ENCODE results near the gene LRRC49. TPM values are rescaled to one million over a fixed set of nuclear protein-coding genes. Genes with fewer than 3 reads are reported as not detected.

Gene LRRC49
- total and polyA plus RNA-seq, 2 of the 13 experiments (the other 11 are each of a cell fraction or from before 2014, with no cell fraction given) = 0.57 to 1.00 TPM

- ChIA-PET CTCF (ENCODE audit: low intra/inter-chr PET ratio, low total read pairs) (no interaction called here), POLR2A (no interaction called here)
- Histone ChIP-seq H3K4me3 (replicated peaks in 1 of 3; ENCODE audit: insufficient read depth in 1 of 3, low read depth in 2 of 3, low read length in 3 of 3) (no peak overlapping the region), H4K20me1 (ENCODE audit: insufficient read depth, low read length) (no peaks in the 10 kb centered on the region), H3K9ac (ENCODE audit: insufficient read depth, low read depth, low read length) (no peak overlapping the region), H3K27ac (ENCODE audit: extremely low read length, insufficient read depth, low read length) (no peak overlapping the region), H3K9me3 (ENCODE audit: low read length) (no peaks in the 10 kb centered on the region), H2AFZ (ENCODE audit: low read length) (no peak overlapping the region), H3K4me2 (ENCODE audit: low read depth, low read length) (no peak overlapping the region), H3K36me3 (replicated peaks in 1 of 2; ENCODE audit: control insufficient read depth in 1 of 2, insufficient read depth in 2 of 2, low read length in 2 of 2) (no peaks in the 10 kb centered on the region), H3K4me1 (ENCODE audit: insufficient read depth, low read length) (0 out of 2 replicates have a peak, but pooled peaks cover under 1% of the 10 kb centered on the region), H3K27me3 (ENCODE audit: control insufficient read depth in 1 of 2, insufficient read depth in 2 of 2, low read length in 2 of 2) (no peaks in the 10 kb centered on the region), H3K79me2 (ENCODE audit: insufficient read depth, low read length) (no peaks in the 10 kb centered on the region)
- no TSS peak for BruUV-seq (replicated peaks)
- TF ChIP-seq ZNF879 (CRISPR knock-in tag; IDR thresholded peaks at IDR 0.05) = no peak
- TF ChIP-seq SMAD1 (CRISPR knock-in tag; IDR thresholded peaks at IDR 0.05; ENCODE audit: borderline replicate concordance, low read depth) = no peak
- no peak for TF ChIP-seq FOSL2 (CRISPR knock-in tag; IDR thresholded peaks at IDR 0.05)
- DNase-seq (ENCODE audit: low spot score) = no peak
- WGBS (ENCODE audit: low lambda C conversion rate) = 77% methylated on average over 2 of the region's 2 CpGs
- no peak for ATAC-seq
- in situ Hi-C loops (cut with HindIII; ENCODE audit: extremely low pct_ligation_motif_present, low pct_unique_long_range_greater_than_20kb) (no loop called here), intact Hi-C loops (cut with micrococcal nuclease; ENCODE audit: unreplicated experiment) (no loop called here)
- FAIRE-seq = no peak
Observed at GRCh38 chr15:70880781-70881180, 11.8 kb upstream of the LRRC49 start.

- in situ Hi-C loops (cut with HindIII; ENCODE audit: extremely low pct_ligation_motif_present, low pct_unique_long_range_greater_than_20kb) = no loop called here
- Histone ChIP-seq H3K9ac (ENCODE audit: insufficient read depth, low read depth, low read length) (no peak overlapping the region), H4K20me1 (ENCODE audit: insufficient read depth, low read length) (no peaks in the 10 kb centered on the region), H3K79me2 (ENCODE audit: insufficient read depth, low read length) (no peaks in the 10 kb centered on the region), H3K4me3 (replicated peaks in 1 of 3; ENCODE audit: insufficient read depth in 1 of 3, low read depth in 2 of 3, low read length in 3 of 3) (no peak overlapping the region), H3K27ac (ENCODE audit: extremely low read length, insufficient read depth, low read length) (no peak overlapping the region), H2AFZ (ENCODE audit: low read length) (no peak overlapping the region), H3K27me3 (ENCODE audit: control insufficient read depth in 1 of 2, insufficient read depth in 2 of 2, low read length in 2 of 2) (no peaks in the 10 kb centered on the region), H3K4me1 (ENCODE audit: insufficient read depth, low read length) (no peaks in the 10 kb centered on the region), H3K4me2 (ENCODE audit: low read depth, low read length) (no peak overlapping the region), H3K9me3 (ENCODE audit: low read length) (no peaks in the 10 kb centered on the region), H3K36me3 (replicated peaks in 1 of 2; ENCODE audit: control insufficient read depth in 1 of 2, insufficient read depth in 2 of 2, low read length in 2 of 2) (no peaks in the 10 kb centered on the region)
- intact Hi-C loops (cut with micrococcal nuclease; ENCODE audit: unreplicated experiment) = no loop called here
- no TSS peak for BruUV-seq (replicated peaks)
- ChIA-PET POLR2A (no interaction called here), CTCF (ENCODE audit: low intra/inter-chr PET ratio, low total read pairs) (no interaction called here)
- 93% methylated on average over 2 of the region's 2 CpGs for WGBS (ENCODE audit: low lambda C conversion rate)
- no peak for FAIRE-seq
- no peak for ATAC-seq
- no peak for DNase-seq (ENCODE audit: low spot score)
- no peak for TF ChIP-seq ERF (CRISPR knock-in tag; IDR thresholded peaks at IDR 0.05)
- no peak for TF ChIP-seq MAFK (conservative IDR thresholded peaks at IDR 0.05 in 1 of 2, IDR thresholded peaks at IDR 0.05 in 1 of 2; ENCODE audit: low read length in 2 of 2)
- TF ChIP-seq ZNF572 (CRISPR knock-in tag; IDR thresholded peaks at IDR 0.05) = no peak
- TF ChIP-seq ATF1 (CRISPR knock-in tag; IDR thresholded peaks at IDR 0.05) = no peak
- no peak for TF ChIP-seq HCFC1 (IDR thresholded peaks at IDR 0.05; ENCODE audit: low read depth, low read length)
- no peak for TF ChIP-seq MTA1 (CRISPR knock-in tag; IDR thresholded peaks at IDR 0.05; ENCODE audit: borderline replicate concordance)
- TF ChIP-seq ZSCAN5A (CRISPR knock-in tag; IDR thresholded peaks at IDR 0.05; ENCODE audit: borderline replicate concordance) = no peak
- no peak for TF ChIP-seq ZNF672 (CRISPR knock-in tag; IDR thresholded peaks at IDR 0.05)
- TF ChIP-seq GATAD1 (CRISPR knock-in tag; IDR thresholded peaks at IDR 0.05) = no peak
- no peak for TF ChIP-seq EED (CRISPR knock-in tag; IDR thresholded peaks at IDR 0.05)
- TF ChIP-seq PRDM10 (CRISPR knock-in tag; IDR thresholded peaks at IDR 0.05; ENCODE audit: low read depth) = no peak
- no peak for TF ChIP-seq ZSCAN22 (CRISPR knock-in tag; IDR thresholded peaks at IDR 0.05)
Observed at GRCh38 chr15:70882361-70882760, 10.3 kb upstream of the LRRC49 start.

All from HepG2 (cell line).